HEK293 (cell line): ENCODE measurements around the gene TSPEAR.

ENCODE experiments used
- CTCF ChIA-PET: fragments of 350-600 bp; formaldehyde crosslinking; extraction: SDS; loops from one replicate; lab custom pipeline; 2021; ENCODE audit warnings: antibody characterized with exemption; lab: Yijun Ruan, JAX
- POLR2A ChIA-PET: fragments of 300-600 bp; formaldehyde crosslinking; extraction: SDS; loops from one replicate; lab custom pipeline; 2020; ENCODE audit warnings: antibody characterized with exemption, inconsistent platforms; lab: Yijun Ruan, JAX
- H3K27ac ChIP-seq: fragments of 200-500 bp; sonication (Bioruptor generic); 2 replicates; pipeline ENCODE4 v1.5.1; 2014; ENCODE audit warnings: low read depth, low read length, control low read depth, inconsistent platforms; ENCODE audit errors: extremely low read depth
- H3K36me3 ChIP-seq, 2 experiments: fragments of 200-500 bp in 1 of 2; sonication (Bioruptor generic) in 1 of 2; 1 replicate in 1 of 2; 2 replicates in 1 of 2; pipeline ENCODE4 v1.5.1; 2014 to 2017; ENCODE audit warnings: inconsistent platforms in 2 of 2, low read length in 2 of 2; ENCODE audit not compliant: control insufficient read depth in 2 of 2, insufficient read depth in 1 of 2
- H3K4me1 ChIP-seq: fragments of 200-500 bp; sonication (Bioruptor generic); 2 replicates; pipeline ENCODE4 v1.5.1; 2014; ENCODE audit warnings: mild to moderate bottlenecking, low read length, inconsistent platforms; ENCODE audit not compliant: control insufficient read depth, insufficient read depth
- H3K4me3 ChIP-seq: 2 replicates; pipeline ENCODE4 v1.5.1; 2011; ENCODE audit warnings: low read depth, mild to moderate bottlenecking, control low read depth, low read length, moderate library complexity
- H3K9me3 ChIP-seq: fragments of 200-500 bp; sonication (Bioruptor generic); 2 replicates; pipeline ENCODE4 v1.5.1; 2014; ENCODE audit warnings: low read depth, low read length, inconsistent platforms; ENCODE audit not compliant: control insufficient read depth, insufficient read depth
- ATF2 ChIP-seq: fragments of 450-650 bp; formaldehyde crosslinking; IDR thresholded peaks from 2 replicates; pipeline ENCODE4 v1.5.1; 2016; ENCODE audit warnings: missing biosample characterization, missing genetic modification characterization, low read depth
- GLI2 ChIP-seq: fragments of 450-650 bp; formaldehyde crosslinking; IDR thresholded peaks from 2 replicates; pipeline ENCODE4; 2017; ENCODE audit warnings: missing biosample characterization, missing genetic modification characterization, low read depth, borderline replicate concordance
- HOXD13 ChIP-seq: sonication (generic); formaldehyde crosslinking; IDR thresholded peaks from 2 replicates; pipeline ENCODE4 v1.8.0; 2022; ENCODE audit warnings: missing genetic modification reagents, borderline replicate concordance
- KLF9 ChIP-seq: fragments of 450-650 bp; formaldehyde crosslinking; IDR thresholded peaks from 2 replicates; pipeline ENCODE4 v1.5.1; 2016; ENCODE audit warnings: missing biosample characterization, missing genetic modification characterization, low read depth
- WT1 ChIP-seq: fragments of 450-650 bp; formaldehyde crosslinking; IDR thresholded peaks from 2 replicates; pipeline ENCODE4 v1.5.1; 2016; ENCODE audit warnings: missing biosample characterization, missing genetic modification characterization
- ZNF114 ChIP-seq: fragments of 450-650 bp; formaldehyde crosslinking; IDR thresholded peaks from 2 replicates; pipeline ENCODE4 v1.5.0; 2017; ENCODE audit warnings: missing biosample characterization, missing genetic modification characterization
- ZNF16 ChIP-seq: fragments of 450-650 bp; formaldehyde crosslinking; IDR thresholded peaks from 2 replicates; pipeline ENCODE4 v1.5.1; 2016; ENCODE audit warnings: low read depth, missing biosample characterization, missing genetic modification characterization
- ZNF169 ChIP-seq: fragments of 450-650 bp; formaldehyde crosslinking; IDR thresholded peaks from 2 replicates; pipeline ENCODE4 v1.5.1; 2016; ENCODE audit warnings: missing biosample characterization, missing genetic modification characterization
- ZNF202 ChIP-seq: fragments of 450-650 bp; formaldehyde crosslinking; IDR thresholded peaks from 2 replicates; pipeline ENCODE4 v1.5.1; 2016; ENCODE audit warnings: missing biosample characterization, missing genetic modification characterization, borderline replicate concordance
- ZNF214 ChIP-seq: fragments of 450-650 bp; formaldehyde crosslinking; IDR thresholded peaks from 2 replicates; pipeline ENCODE4 v1.5.1; 2017; ENCODE audit warnings: missing biosample characterization, mild to moderate bottlenecking, missing genetic modification characterization, borderline replicate concordance
- ZNF280D ChIP-seq: fragments of 450-650 bp; formaldehyde crosslinking; IDR thresholded peaks from 2 replicates; pipeline ENCODE4 v1.5.1; 2016; ENCODE audit warnings: missing biosample characterization, missing genetic modification characterization
- ZNF391 ChIP-seq: fragments of 450-650 bp; formaldehyde crosslinking; IDR thresholded peaks from 2 replicates; pipeline ENCODE4 v1.5.1; 2016; ENCODE audit warnings: low read depth, missing biosample characterization, missing genetic modification characterization, borderline replicate concordance
- ZNF449 ChIP-seq: fragments of 450-650 bp; formaldehyde crosslinking; IDR thresholded peaks from 2 replicates; pipeline ENCODE4 v1.5.1; 2017; ENCODE audit warnings: missing biosample characterization, mild to moderate bottlenecking, missing genetic modification characterization, moderate library complexity
- ZNF530 ChIP-seq: fragments of 450-650 bp; formaldehyde crosslinking; IDR thresholded peaks from 2 replicates; pipeline ENCODE4 v1.5.1; 2016; ENCODE audit warnings: low read depth, missing biosample characterization, missing genetic modification characterization
- ZNF585B ChIP-seq: fragments of 450-650 bp; formaldehyde crosslinking; IDR thresholded peaks from 2 replicates; pipeline ENCODE4 v1.5.1; 2016; ENCODE audit warnings: missing biosample characterization, missing genetic modification characterization
- ZNF660 ChIP-seq: fragments of 450-650 bp; IDR thresholded peaks from 2 replicates; pipeline ENCODE4 v1.5.1; 2018; ENCODE audit warnings: missing biosample characterization, mild to moderate bottlenecking, missing genetic modification characterization
- ZNF777 ChIP-seq: fragments of 450-650 bp; formaldehyde crosslinking; IDR thresholded peaks from 2 replicates; pipeline ENCODE4 v1.5.1; 2017; ENCODE audit warnings: missing biosample characterization, missing genetic modification characterization, borderline replicate concordance
- ZSCAN4 ChIP-seq: fragments of 450-650 bp; formaldehyde crosslinking; IDR thresholded peaks from 2 replicates; pipeline ENCODE4 v1.5.1; 2017; ENCODE audit warnings: missing biosample characterization, missing genetic modification characterization

TSPEAR gene

GRCh38 chr21:44759628-44760285 lies 48.4 kb upstream of the TSPEAR start (continued):
- TF ChIP-seq ZNF114 (tag by site-specific recombination) (no peak), ZNF16 (tag by site-specific recombination) (no peak), ZNF169 (tag by site-specific recombination) (no peak), ZNF449 (tag by site-specific recombination) (no peak), ZNF777 (no peak)
- TF ChIP-seq, all 188 proteins: peak for 0

GRCh38 chr21:44758781-44759627 lies 47.6 kb upstream of the TSPEAR start:
- TF ChIP-seq ZNF391 (no peak), ZNF585B (no peak), ZNF214 (tag by site-specific recombination) (no peak), ZNF660 (tag by site-specific recombination) (no peak), ZNF202 (tag by site-specific recombination) (no peak), ATF2 (tag by site-specific recombination) (no peak), KLF9 (no peak), ZSCAN4 (no peak), WT1 (no peak)
- CTCF ChIA-PET = interaction anchor here (0.6 to 1.9 kb wide), 3 partner anchors 23 to 378 kb away, joined by 3 to 5 read pairs (median 3); no protein-coding TSS in a partner anchor
- no peaks in the 10 kb centered on the region for H3K4me1 ChIP-seq
- no peak overlapping the region for H3K4me3 ChIP-seq
- POLR2A ChIA-PET = no interaction called here
- H3K9me3 ChIP-seq = no peaks in the 10 kb centered on the region
- H3K27ac ChIP-seq = no peak overlapping the region
- no peaks in the 10 kb centered on the region for H3K36me3 ChIP-seq

- no peak for TF ChIP-seq ZNF530 (tag by site-specific recombination)
- Histone ChIP-seq H3K27ac (no peak overlapping the region), H3K4me1 (no peaks in the 10 kb centered on the region), H3K9me3 (no peaks in the 10 kb centered on the region), H3K36me3 (no peaks in the 10 kb centered on the region), H3K4me3 (no peak overlapping the region)
- ChIA-PET POLR2A (no interaction called here), CTCF (no interaction called here)
Observed at GRCh38 chr21:44758141-44758561, 46.8 kb upstream of the TSPEAR start.

GRCh38 chr21:44757731-44758130 lies 46.4 kb upstream of the TSPEAR start:
- Histone ChIP-seq H3K4me3 (no peak overlapping the region), H3K27ac (no peak overlapping the region), H3K36me3 (no peaks in the 10 kb centered on the region), H3K9me3 (no peaks in the 10 kb centered on the region), H3K4me1 (no peaks in the 10 kb centered on the region)
- POLR2A ChIA-PET = no interaction called here
- CTCF ChIA-PET = no interaction called here
- no peak for TF ChIP-seq GLI2 (tag by site-specific recombination)
- no peak for TF ChIP-seq ZNF280D
- no peak for TF ChIP-seq ZSCAN4
- TF ChIP-seq HOXD13 (CRISPR knock-in tag) = no peak
